Amygdala (tissue), 56 donors: ENCODE results near the gene NUMA1.
A peak's percentile ranks its signal among the peaks of the same experiment; 100 is the strongest.

Experiments
- DNase-seq, 56 donors: peaks; one replicate each; lab custom pipeline; 2025; lab: John Stamatoyannopoulos, UW

The NUMA1 gene

GRCh38 chr11:72102946-72103753, 22.8 kb upstream of the NUMA1 start, which contains the start of gene LAMTOR1:
TSS of gene LAMTOR1 (minus strand) at chr11:72103297. CDS start at chr11:72103224, 73 bp downstream.
- DNase-seq = peak; percentile 90 to 100 (median 98)

- no peak for DNase-seq
Observed at GRCh38 chr11:72102631-72102945, 22.2 kb upstream of the NUMA1 start.

GRCh38 chr11:72102162-72102561, 21.8 kb upstream of the NUMA1 start:
- no peak for DNase-seq

GRCh38 chr11:72100462-72100861, 20.1 kb upstream of the NUMA1 start:
- DNase-seq = no peak

- DNase-seq = no peak
Observed at GRCh38 chr11:72100009-72100408, 19.7 kb upstream of the NUMA1 start.

- DNase-seq = no peak
Observed at GRCh38 chr11:72098741-72099140, 18.4 kb upstream of the NUMA1 start.

GRCh38 chr11:72091292-72091691, 10.9 kb upstream of the NUMA1 start:
- peak in 48 of 56 donors; percentile 9 to 82 (median 49) for DNase-seq

GRCh38 chr11:72088076-72088808, 7.9 kb upstream of the NUMA1 start:
- no peak for DNase-seq

- DNase-seq = peak in 25 of 56 donors; percentile 7 to 77 (median 32)
Observed at GRCh38 chr11:72085621-72086351, 5.4 kb upstream of the NUMA1 start.

- DNase-seq = no peak
Observed at GRCh38 chr11:72084965-72085364, 4.6 kb upstream of the NUMA1 start.

GRCh38 chr11:72084076-72084475, 3.7 kb upstream of the NUMA1 start:
- no peak for DNase-seq

- DNase-seq = no peak
Observed at GRCh38 chr11:72083414-72083813, 3.1 kb upstream of the NUMA1 start.

- no peak for DNase-seq
Observed at GRCh38 chr11:72081821-72082453, 1.6 kb upstream of the NUMA1 start.

GRCh38 chr11:72081184-72081644, 872 bp upstream of the NUMA1 start:
- DNase-seq = no peak

- DNase-seq = peak in 3 of 56 donors; percentile 45 to 70 (median 58)
Observed at GRCh38 chr11:72079819-72080325, 470 bp downstream of the NUMA1 start.

GRCh38 chr11:72078477-72078876, 1.9 kb downstream of the NUMA1 start:
- no peak for DNase-seq

- DNase-seq = no peak
Observed at GRCh38 chr11:72075756-72076155, 4.6 kb downstream of the NUMA1 start.

- DNase-seq = peak in 2 of 56 donors; percentile 5 to 47
Observed at GRCh38 chr11:72075109-72075508, 5.2 kb downstream of the NUMA1 start.

- no peak for DNase-seq
Observed at GRCh38 chr11:72072348-72072747, 8.0 kb downstream of the NUMA1 start.

- DNase-seq = no peak
Observed at GRCh38 chr11:72070491-72070890, 9.9 kb downstream of the NUMA1 start.
